HepG2 (cell line): ENCODE results near the gene PPM1H. TPM values are rescaled to one million over a fixed set of nuclear protein-coding genes. Genes with fewer than 3 reads are reported as not detected.

Source experiments
- ATAC-seq: fragments of 200-7000 bp; cut with Tn5 transposase; 3 replicates; pipeline ENCODE4 v1.9.1; 2020; ENCODE audit warnings: mild to moderate bottlenecking, moderate library complexity
- BruUV-seq: library from RNA; stranded (reverse); fragments of 400-500 nt; replicated peaks from 2 replicates; lab custom pipeline; 2021; lab: Mats Ljungman, UMichigan
- CTCF ChIA-PET: fragments of 300-600 bp; formaldehyde crosslinking; extraction: SDS; loops from one replicate; lab custom pipeline; 2021; ENCODE audit warnings: low total read pairs, inconsistent platforms, low intra/inter-chr PET ratio; lab: Yijun Ruan, JAX
- POLR2A ChIA-PET: fragments of 350-600 bp; sonication (Branson Sonifier 250); formaldehyde crosslinking; loops from one replicate; lab custom pipeline; 2020; ENCODE audit warnings: antibody characterized with exemption, inconsistent platforms; lab: Yijun Ruan, JAX
- DNase-seq: peaks from one replicate; pipeline ENCODE4 v3.0.0-alpha.2; 2015; ENCODE audit warnings: low spot score
- FAIRE-seq: peaks from 3 replicates; lab custom pipeline; 2011; peaks lifted over from hg19 to GRCh38; lab: Jason Lieb, UNC
- H2AFZ ChIP-seq: one replicate; pipeline ENCODE4 v1.6.1; 2011; ENCODE audit warnings: low read length, inconsistent platforms
- H3K27ac ChIP-seq: fragments of 300-600 bp; 3 replicates; pipeline ENCODE4 v1.8.0; 2011; ENCODE audit warnings: mixed run types, mild to moderate bottlenecking, mixed read lengths, low read length, inconsistent platforms; ENCODE audit not compliant: insufficient read depth; ENCODE audit errors: extremely low read length
- H3K27me3 ChIP-seq, 2 experiments: fragments of 200-600 bp in 1 of 2; 2 replicates in 1 of 2; 3 replicates in 1 of 2; pipeline versions ENCODE4 v1.6.0 to v1.8.0; 2011; ENCODE audit warnings: low read length in 2 of 2, mild to moderate bottlenecking in 2 of 2, moderate library complexity in 2 of 2, inconsistent platforms in 1 of 2; ENCODE audit not compliant: insufficient read depth in 2 of 2, control insufficient read depth in 1 of 2
- H3K36me3 ChIP-seq, 2 experiments: fragments of 200-600 bp in 1 of 2; replicated peaks in 1 of 2; 2 replicates in 1 of 2; 3 replicates in 1 of 2; pipeline versions ENCODE4 v1.5.1 to v1.8.0; 2011; ENCODE audit warnings: low read length in 2 of 2, inconsistent platforms in 1 of 2; ENCODE audit not compliant: insufficient read depth in 2 of 2, control insufficient read depth in 1 of 2
- H3K4me1 ChIP-seq: 2 replicates; pipeline ENCODE4 v1.5.1; 2012; ENCODE audit warnings: low read length, inconsistent platforms; ENCODE audit not compliant: insufficient read depth
- H3K4me2 ChIP-seq: 2 replicates; pipeline ENCODE4 v1.6.0; 2011; ENCODE audit warnings: low read depth, low read length, inconsistent platforms
- H3K4me3 ChIP-seq, 3 experiments: fragments of 200-600 bp in 1 of 3; sonication (generic), shearing (Covaris generic) in 1 of 3; replicated peaks in 1 of 3; 2 replicates each; pipeline ENCODE4 v1.5.1; 2011 to 2016; ENCODE audit warnings: low read length in 3 of 3, inconsistent platforms in 2 of 3, low read depth in 2 of 3, mild to moderate bottlenecking in 2 of 3, control low read depth in 1 of 3, mixed read lengths in 1 of 3; ENCODE audit not compliant: insufficient read depth in 1 of 3
- H3K79me2 ChIP-seq: one replicate; pipeline ENCODE4 v1.6.1; 2011; ENCODE audit warnings: low read length, inconsistent platforms; ENCODE audit not compliant: insufficient read depth
- H3K9ac ChIP-seq: 2 replicates; pipeline ENCODE4 v1.6.0; 2011; ENCODE audit warnings: mild to moderate bottlenecking, low read depth, low read length, inconsistent platforms; ENCODE audit not compliant: insufficient read depth
- H3K9me3 ChIP-seq: 2 replicates; pipeline ENCODE4 v1.5.1; 2012; ENCODE audit warnings: mild to moderate bottlenecking, low read length
- H4K20me1 ChIP-seq: 2 replicates; pipeline ENCODE4 v1.6.0; 2011; ENCODE audit warnings: inconsistent platforms, mild to moderate bottlenecking, low read length, moderate library complexity; ENCODE audit not compliant: insufficient read depth
- ARID4A ChIP-seq: sonication (generic); formaldehyde crosslinking; IDR thresholded peaks from 2 replicates; pipeline ENCODE4 v1.5.0; 2020; ENCODE audit warnings: mild to moderate bottlenecking, missing genetic modification reagents, borderline replicate concordance
- ATF7-NPFF ChIP-seq: sonication (generic); formaldehyde crosslinking; IDR thresholded peaks from 2 replicates; pipeline ENCODE4 v1.8.1; 2023; ENCODE audit warnings: mild to moderate bottlenecking, low read depth, missing genetic modification reagents, moderate library complexity
- ETV5 ChIP-seq: IDR thresholded peaks from 2 replicates; pipeline ENCODE4 v1.6.1; 2018; ENCODE audit warnings: missing biosample characterization, missing genetic modification reagents, inconsistent platforms, borderline replicate concordance
- FOSL1 ChIP-seq: sonication (generic); formaldehyde crosslinking; IDR thresholded peaks from 2 replicates; pipeline ENCODE4 v1.9.0; 2021; ENCODE audit warnings: missing genetic modification reagents, borderline replicate concordance
- NCOA2 ChIP-seq: sonication (generic); formaldehyde crosslinking; IDR thresholded peaks from 2 replicates; pipeline ENCODE4 v1.8.0; 2022; ENCODE audit warnings: inconsistent platforms
- TOPORS ChIP-seq: sonication (generic); formaldehyde crosslinking; IDR thresholded peaks from 2 replicates; pipeline ENCODE4 v1.8.0; 2023; ENCODE audit warnings: mild to moderate bottlenecking, missing genetic modification reagents
- ZNF331 ChIP-seq: sonication (generic); formaldehyde crosslinking; IDR thresholded peaks from 2 replicates; pipeline ENCODE4 v1.4.0; 2020; ENCODE audit warnings: missing genetic modification reagents
- ZNF430 ChIP-seq: sonication (generic); formaldehyde crosslinking; IDR thresholded peaks from 2 replicates; pipeline ENCODE4 v1.9.0; 2021; ENCODE audit warnings: mild to moderate bottlenecking, missing genetic modification reagents
- WGBS: methylation state at CpG from one replicate; pipeline ENCODE4 v1.1.6; 2017; ENCODE audit warnings: low lambda C conversion rate; 5-methylcytosine and 5-hydroxymethylcytosine counted together
- in situ Hi-C: cut with HindIII; loops from 2 replicates; pipeline ENCODE4 v1.10.0; 2017; ENCODE audit warnings: low pct_unique_long_range_greater_than_20kb; ENCODE audit not compliant: extremely low pct_ligation_motif_present
- intact Hi-C: fragments of 100-400 bp; cut with micrococcal nuclease; formaldehyde crosslinking; loops from one replicate; pipeline ENCODE4 v1.10.0; 2022; ENCODE audit not compliant: unreplicated experiment
- polyA plus RNA-seq, 8 experiments: library from polyadenylated mRNA; depleted of rRNA in 3 of 8; stranded (reverse) in 7 of 8; unstranded in 1 of 8; fragments of >200 nt; fragmentation: Illumina TruSeq in 4 of 8; extraction: Trizol in 4 of 8; gene quantifications; 2 replicates each; pipeline versions ENCODE4 v1.2.1 to v1.2.3, GENCODE V29; 2011 to 2016; ENCODE audit warnings: low read depth in 4 of 8, missing spikeins in 1 of 8, mixed read lengths in 1 of 8; ENCODE audit not compliant: insufficient read depth in 1 of 8
- total RNA-seq, 5 experiments: library from RNA; depleted of rRNA; stranded (reverse); fragments of >200 nt; fragmentation: Illumina TruSeq; extraction: Trizol; gene quantifications; 2 replicates each; pipeline ENCODE4 v1.2.3, GENCODE V29; 2016; ENCODE audit warnings: low read depth in 1 of 5
- TF ChIP-seq, protein P1 (sequence below): sonication (generic); formaldehyde crosslinking; IDR thresholded peaks from 2 replicates; pipeline ENCODE4 v1.4.0; 2020; ENCODE audit warnings: missing genetic modification reagents

The PPM1H gene
- total and polyA plus RNA-seq, 2 of the 13 experiments (the other 11 are each of a cell fraction or from before 2014, with no cell fraction given): 29.1 to 38.1 TPM

- TF ChIP-seq ARID4A: no peak
- TF ChIP-seq ETV5: no peak
- no peak for TF ChIP-seq ZNF331 (CRISPR knock-in tag)
- TF ChIP-seq, all 625 proteins: peak for 0
These were observed 27.4 kb downstream of the PPM1H start (continued) for GRCh38 chr12:62907561-62907960.

DNA sequence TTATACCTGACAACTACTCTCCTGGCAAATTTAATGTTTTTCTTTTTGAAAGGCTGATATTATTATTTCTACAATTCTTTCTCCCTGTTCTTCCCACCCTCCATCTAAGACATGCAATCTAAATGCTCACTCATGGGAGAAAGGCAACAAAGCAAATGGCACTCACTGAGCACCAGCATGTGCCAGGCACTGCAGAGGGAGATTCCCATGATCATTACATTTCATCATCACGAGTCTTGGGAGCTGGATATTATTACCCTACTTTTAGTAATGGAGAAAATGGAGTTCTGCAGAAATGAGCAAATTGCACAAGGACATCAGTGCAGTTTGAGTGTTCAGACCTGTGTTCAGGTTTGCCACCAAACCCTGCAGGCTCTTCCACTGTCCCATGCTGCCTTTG lies 27.9 kb downstream of the PPM1H start:
- H3K9me3 ChIP-seq: no peaks in the 10 kb centered on the region
- H3K79me2 ChIP-seq: peaks cover 84% of the 10 kb centered on the region
- 95% methylated on average over 1 of the region's 1 CpG for WGBS
- ATAC-seq (no peak), FAIRE-seq (no peak), DNase-seq (no peak)
- TF ChIP-seq, protein P1, sequence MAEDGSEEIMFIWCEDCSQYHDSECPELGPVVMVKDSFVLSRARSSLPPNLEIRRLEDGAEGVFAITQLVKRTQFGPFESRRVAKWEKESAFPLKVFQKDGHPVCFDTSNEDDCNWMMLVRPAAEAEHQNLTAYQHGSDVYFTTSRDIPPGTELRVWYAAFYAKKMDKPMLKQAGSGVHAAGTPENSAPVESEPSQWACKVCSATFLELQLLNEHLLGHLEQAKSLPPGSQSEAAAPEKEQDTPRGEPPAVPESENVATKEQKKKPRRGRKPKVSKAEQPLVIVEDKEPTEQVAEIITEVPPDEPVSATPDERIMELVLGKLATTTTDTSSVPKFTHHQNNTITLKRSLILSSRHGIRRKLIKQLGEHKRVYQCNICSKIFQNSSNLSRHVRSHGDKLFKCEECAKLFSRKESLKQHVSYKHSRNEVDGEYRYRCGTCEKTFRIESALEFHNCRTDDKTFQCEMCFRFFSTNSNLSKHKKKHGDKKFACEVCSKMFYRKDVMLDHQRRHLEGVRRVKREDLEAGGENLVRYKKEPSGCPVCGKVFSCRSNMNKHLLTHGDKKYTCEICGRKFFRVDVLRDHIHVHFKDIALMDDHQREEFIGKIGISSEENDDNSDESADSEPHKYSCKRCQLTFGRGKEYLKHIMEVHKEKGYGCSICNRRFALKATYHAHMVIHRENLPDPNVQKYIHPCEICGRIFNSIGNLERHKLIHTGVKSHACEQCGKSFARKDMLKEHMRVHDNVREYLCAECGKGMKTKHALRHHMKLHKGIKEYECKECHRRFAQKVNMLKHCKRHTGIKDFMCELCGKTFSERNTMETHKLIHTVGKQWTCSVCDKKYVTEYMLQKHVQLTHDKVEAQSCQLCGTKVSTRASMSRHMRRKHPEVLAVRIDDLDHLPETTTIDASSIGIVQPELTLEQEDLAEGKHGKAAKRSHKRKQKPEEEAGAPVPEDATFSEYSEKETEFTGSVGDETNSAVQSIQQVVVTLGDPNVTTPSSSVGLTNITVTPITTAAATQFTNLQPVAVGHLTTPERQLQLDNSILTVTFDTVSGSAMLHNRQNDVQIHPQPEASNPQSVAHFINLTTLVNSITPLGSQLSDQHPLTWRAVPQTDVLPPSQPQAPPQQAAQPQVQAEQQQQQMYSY: no peak
- TF ChIP-seq TOPORS (CRISPR knock-in tag): no peak
- TF ChIP-seq ZNF430 (CRISPR knock-in tag): no peak
- no peak for TF ChIP-seq NCOA2 (CRISPR knock-in tag)
- TF ChIP-seq FOSL1: no peak
- no peak for TF ChIP-seq ATF7-NPFF (CRISPR knock-in tag)
- H3K9ac ChIP-seq: no peak overlapping the region
- no peak overlapping the region for H2AFZ ChIP-seq
- no peak overlapping the region for H3K27ac ChIP-seq
- in situ Hi-C loops (no loop called here), intact Hi-C loops (no loop called here)
- peaks cover 3 to 27% of the 10 kb centered on the region in 2 experiments; a peak in 4 of 5 replicates for H3K36me3 ChIP-seq
- ChIA-PET CTCF (no interaction called here), POLR2A (interaction anchor here (1.6 kb wide), 1 partner anchor 28 kb away, joined by 4 read pairs; the partner anchor contains the start of gene PPM1H)
- no peaks in the 10 kb centered on the region for H4K20me1 ChIP-seq
- no peak overlapping the region for H3K4me3 ChIP-seq
- H3K27me3 ChIP-seq: no peaks in the 10 kb centered on the region
- BruUV-seq: no TSS peak
- H3K4me1 ChIP-seq: peaks cover 39% of the 10 kb centered on the region
- H3K4me2 ChIP-seq: no peak overlapping the region
